Keratinocyte (primary cell): Measurements from ENCODE around the gene CCND2. TPM values are rescaled to one million over a fixed set of nuclear protein-coding genes. Genes with fewer than 3 reads are reported as not detected.

ENCODE experiments used
- DNase-seq: peaks from one replicate; pipeline ENCODE4 v3.0.0-alpha.2; 2011; ENCODE audit warnings: low read depth, missing footprints, low spot score
- FAIRE-seq: peaks from 2 replicates; lab custom pipeline; 2011; peaks lifted over from hg19 to GRCh38; lab: Jason Lieb, UNC
- H2AFZ ChIP-seq: 2 replicates; pipeline ENCODE4 v1.6.0; 2012; ENCODE audit warnings: low read length, control low read depth, inconsistent platforms; ENCODE audit not compliant: control insufficient read depth
- H3K27ac ChIP-seq: 2 replicates; pipeline ENCODE4 v1.5.1; 2011; ENCODE audit warnings: low read length; ENCODE audit not compliant: control insufficient read depth, insufficient read depth
- H3K27me3 ChIP-seq: 3 replicates; pipeline ENCODE4 v1.6.0; 2011; ENCODE audit warnings: low read length; ENCODE audit not compliant: control insufficient read depth, insufficient read depth; ENCODE audit errors: extremely low read depth
- H3K36me3 ChIP-seq, 2 experiments: 2 replicates in 1 of 2; 3 replicates in 1 of 2; pipeline ENCODE4 v1.5.1; 2011; ENCODE audit warnings: low read length in 2 of 2, mild to moderate bottlenecking in 1 of 2; ENCODE audit not compliant: control insufficient read depth in 2 of 2, insufficient read depth in 2 of 2; ENCODE audit errors: extremely low read depth in 1 of 2
- H3K4me1 ChIP-seq: 3 replicates; pipeline ENCODE4 v1.5.1; 2011; ENCODE audit warnings: low read length; ENCODE audit not compliant: control insufficient read depth, insufficient read depth; ENCODE audit errors: extremely low read depth
- H3K4me2 ChIP-seq: 3 replicates; pipeline ENCODE4 v1.6.0; 2011; ENCODE audit warnings: low read depth, low read length; ENCODE audit not compliant: control insufficient read depth, insufficient read depth; ENCODE audit errors: extremely low read depth
- H3K4me3 ChIP-seq, 3 experiments: fragments of 200-600 bp in 1 of 3; sonication (generic) in 1 of 3; 2 replicates in 2 of 3; 3 replicates in 1 of 3; pipeline ENCODE4 v1.5.1; 2011 to 2016; ENCODE audit warnings: low read length in 3 of 3, mild to moderate bottlenecking in 3 of 3, control low read depth in 2 of 3, inconsistent platforms in 1 of 3, low read depth in 1 of 3, mixed read lengths in 1 of 3, mixed run types in 1 of 3, moderate library complexity in 1 of 3; ENCODE audit not compliant: control insufficient read depth in 2 of 3, insufficient read depth in 2 of 3; ENCODE audit errors: extremely low read depth in 1 of 3
- H3K79me2 ChIP-seq: 2 replicates; pipeline ENCODE4 v1.6.0; 2012; ENCODE audit warnings: low read length; ENCODE audit not compliant: control insufficient read depth, insufficient read depth
- H3K9ac ChIP-seq: 3 replicates; pipeline ENCODE4 v1.6.0; 2011; ENCODE audit warnings: low read length; ENCODE audit not compliant: control insufficient read depth, insufficient read depth; ENCODE audit errors: extremely low read depth
- H3K9me1 ChIP-seq: 3 replicates; pipeline ENCODE4 v1.6.0; 2011; ENCODE audit warnings: low read length; ENCODE audit not compliant: control insufficient read depth, insufficient read depth; ENCODE audit errors: extremely low read depth
- H3K9me3 ChIP-seq: 2 replicates; pipeline ENCODE4 v1.5.1; 2012; ENCODE audit warnings: low read depth, low read length; ENCODE audit not compliant: control insufficient read depth
- H4K20me1 ChIP-seq: 3 replicates; pipeline ENCODE4 v1.6.0; 2011; ENCODE audit warnings: low read length; ENCODE audit not compliant: control insufficient read depth, insufficient read depth; ENCODE audit errors: extremely low read depth
- CTCF ChIP-seq, 3 experiments: IDR thresholded peaks in 1 of 3; conservative IDR thresholded peaks in 1 of 3; optimal IDR thresholded peaks in 1 of 3; 2 replicates in 2 of 3; 3 replicates in 1 of 3; pipeline versions ENCODE3 to v1.5.1; 2011; ENCODE audit warnings: low read length in 3 of 3, mild to moderate bottlenecking in 3 of 3, moderate library complexity in 2 of 3, control low read depth in 1 of 3, inconsistent platforms in 1 of 3; ENCODE audit not compliant: insufficient read depth in 2 of 3; ENCODE audit errors: extremely low read depth in 1 of 3
- EZH2 ChIP-seq: IDR thresholded peaks from one replicate; pipeline ENCODE4 v1.6.1; 2012; ENCODE audit warnings: inconsistent platforms, mild to moderate bottlenecking, low read length, moderate library complexity
- dilution Hi-C: fragments of 300-500 bp; cut with MboI; formaldehyde crosslinking; loops from one replicate; pipeline ENCODE4 v1.7.0; 2020; ENCODE audit warnings: low sequenced_read_pairs; ENCODE audit not compliant: extremely low pct_ligation_motif_present
- polyA plus RNA-seq, 5 experiments: library from polyadenylated mRNA; depleted of rRNA in 3 of 5; stranded (reverse) in 3 of 5; stranded (forward) in 1 of 5; unstranded in 1 of 5; fragments of >200 nt; gene quantifications; 1 replicate in 1 of 5; 2 replicates in 3 of 5; 3 replicates in 1 of 5; pipeline versions ENCODE4 v1.2.1 to v1.2.3, GENCODE V29; 2011 to 2012; ENCODE audit warnings: missing spikeins in 2 of 5, low read depth in 1 of 5, low replicate concordance in 1 of 5

The CCND2 gene
- polyA plus RNA-seq, 1 donor (not counting 4 experiments of a cell fraction or from before 2014, with no cell fraction given): 324 TPM

DNA sequence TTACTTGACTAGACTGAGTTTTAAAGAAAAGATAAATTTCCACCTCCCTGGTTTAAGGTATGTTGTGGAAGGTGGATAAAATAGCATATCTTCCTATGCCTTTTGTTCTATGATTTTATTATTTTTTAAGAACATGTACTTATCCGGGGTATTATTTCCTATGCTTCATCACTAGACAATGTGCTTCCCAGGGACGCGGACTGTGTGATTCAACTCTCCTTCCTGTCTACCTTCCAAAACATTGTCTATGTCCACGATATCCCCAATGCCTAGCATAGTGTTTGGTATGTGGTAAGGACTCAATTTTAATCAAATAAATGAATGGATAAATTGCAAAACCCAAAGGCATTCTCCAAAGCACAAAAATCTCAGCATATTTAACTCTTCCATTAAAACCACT lies 8.3 kb upstream of the CCND2 start:
- peaks cover 10% of the 10 kb centered on the region for H3K4me1 ChIP-seq
- no peak overlapping the region for H3K27ac ChIP-seq
- H3K9me1 ChIP-seq: no peaks in the 10 kb centered on the region
- dilution Hi-C loops: no loop called here
- H2AFZ ChIP-seq: no peak overlapping the region
- no peaks in the 10 kb centered on the region for H3K36me3 ChIP-seq
- no peak for FAIRE-seq
- H3K79me2 ChIP-seq: no peaks in the 10 kb centered on the region
- H3K9ac ChIP-seq: no peak overlapping the region
- no peak overlapping the region for H3K4me3 ChIP-seq
- no peak overlapping the region for H3K4me2 ChIP-seq
- no peaks in the 10 kb centered on the region for H3K9me3 ChIP-seq
- TF ChIP-seq EZH2 (no peak), CTCF (optimal IDR thresholded peaks at IDR 0.05 in 1 of 3, IDR thresholded peaks at IDR 0.05 in 1 of 3, conservative IDR thresholded peaks at IDR 0.05 in 1 of 3; ENCODE audit: extremely low read depth in 1 of 3, insufficient read depth in 2 of 3, low read length in 3 of 3) (no peak)
- DNase-seq: no peak
- no peaks in the 10 kb centered on the region for H4K20me1 ChIP-seq
- H3K27me3 ChIP-seq: peaks cover 30% of the 10 kb centered on the region

- no peak overlapping the region for H3K4me2 ChIP-seq
- no peak for TF ChIP-seq CTCF (optimal IDR thresholded peaks at IDR 0.05 in 1 of 3, IDR thresholded peaks at IDR 0.05 in 1 of 3, conservative IDR thresholded peaks at IDR 0.05 in 1 of 3; ENCODE audit: extremely low read depth in 1 of 3, insufficient read depth in 2 of 3, low read length in 3 of 3)
- TF ChIP-seq EZH2: no peak
- no peaks in the 10 kb centered on the region for H3K9me1 ChIP-seq
- H3K27ac ChIP-seq: no peak overlapping the region
- DNase-seq (no peak), FAIRE-seq (peak; percentile 52)
- no peak overlapping the region for H3K9ac ChIP-seq
- H3K4me1 ChIP-seq: peaks cover 21% of the 10 kb centered on the region
- H3K4me3 ChIP-seq: no peak overlapping the region
- no peaks in the 10 kb centered on the region for H3K79me2 ChIP-seq
- no peaks in the 10 kb centered on the region for H3K36me3 ChIP-seq
- H2AFZ ChIP-seq: no peak overlapping the region
- H3K27me3 ChIP-seq: peaks cover 31% of the 10 kb centered on the region
- dilution Hi-C loops: no loop called here
- H4K20me1 ChIP-seq: no peaks in the 10 kb centered on the region
- H3K9me3 ChIP-seq: no peaks in the 10 kb centered on the region
Observed at GRCh38 chr12:4266990-4267389, 6.6 kb upstream of the CCND2 start.
